Measurements from ENCODE around the gene PPP3CA.
"Not testable (repeated sequence)": the region's sequence is repeated elsewhere in the genome, so short reads cannot be mapped to it uniquely, and the experiment has no call there.

PPP3CA gene

DNA sequence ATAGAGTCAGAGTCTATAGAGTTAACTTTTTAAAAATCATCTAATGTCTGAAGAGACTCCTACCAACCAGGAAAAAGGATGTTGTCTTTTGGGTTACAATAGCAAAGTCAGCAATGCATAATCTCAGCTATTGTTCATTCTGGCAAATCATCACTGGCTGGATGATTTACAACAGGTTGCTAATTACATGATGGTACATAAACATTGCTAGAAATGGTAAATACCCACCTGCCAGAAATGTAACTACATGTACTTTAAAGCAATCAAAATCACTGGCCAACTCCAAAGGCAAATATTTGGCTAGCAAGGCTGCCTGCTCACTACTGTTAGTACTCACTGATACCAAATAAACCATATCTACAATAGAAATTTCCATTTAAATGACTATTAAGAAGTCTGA lies 91.1 kb downstream of the PPP3CA start:
- DNase-seq (ENCODE audit: low read depth in 2 of 2) = no peak

DNA sequence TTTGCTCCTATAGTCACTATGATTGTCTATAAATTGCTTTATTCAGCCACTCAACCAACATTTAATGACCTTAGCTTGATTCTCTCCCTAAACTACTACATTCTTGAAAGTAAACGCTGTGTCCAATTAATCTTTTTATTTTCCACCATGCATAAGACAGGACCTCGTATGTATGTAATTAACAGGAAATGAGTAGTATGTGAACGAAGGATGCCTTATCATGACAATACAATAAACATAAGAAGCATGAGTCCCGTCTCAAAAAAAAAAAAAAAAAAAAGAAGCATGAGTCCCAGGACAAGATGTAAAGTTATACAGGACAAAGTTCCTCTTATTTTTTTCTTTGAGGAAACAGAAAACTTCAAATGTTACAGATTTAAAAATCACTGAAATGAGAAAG lies 92.5 kb downstream of the PPP3CA start:
- DNase-seq (ENCODE audit: low read depth in 2 of 2) = no peak

DNA sequence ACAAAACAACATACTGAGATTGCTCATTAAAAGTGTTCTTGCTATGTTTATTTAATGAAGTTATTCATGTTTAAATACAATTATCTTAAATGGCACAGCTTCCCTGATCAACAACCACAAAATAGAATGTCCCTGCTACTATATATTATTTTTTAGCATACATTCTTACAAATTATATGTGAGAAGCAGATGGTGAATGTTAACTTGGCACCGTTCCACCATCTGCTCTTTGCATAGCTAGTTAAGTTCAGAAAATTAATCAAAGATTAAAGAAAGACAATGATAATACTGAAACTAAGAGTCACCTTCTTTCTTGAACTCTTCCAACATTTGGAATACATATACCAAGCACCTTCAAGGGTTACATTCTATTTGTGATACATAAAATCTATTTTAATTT lies 94.2 kb downstream of the PPP3CA start:
- no peak for DNase-seq (ENCODE audit: low read depth in 2 of 2)

DNA sequence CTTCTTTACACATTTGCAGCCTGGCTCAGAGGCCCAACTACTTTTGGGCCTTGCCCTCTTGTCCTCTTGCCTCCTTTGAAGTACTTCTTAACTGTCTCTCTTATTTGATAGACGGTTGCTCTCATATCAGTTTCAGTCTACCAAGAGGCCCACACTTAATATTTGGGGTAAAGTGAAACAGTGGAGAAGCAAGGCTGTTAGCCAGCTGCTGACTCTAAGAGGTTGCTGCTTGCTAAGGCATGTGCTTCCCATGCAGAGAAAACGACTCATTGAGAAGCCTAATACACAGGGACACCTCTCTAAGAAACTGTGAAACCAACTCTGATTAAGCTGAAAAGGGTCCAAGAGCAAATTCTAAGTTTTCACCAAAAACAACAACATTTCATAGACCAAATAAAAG lies 94.6 kb downstream of the PPP3CA start:
- no peak for DNase-seq (ENCODE audit: low read depth in 2 of 2)

GRCh38 chr4:101251261-101251660 lies 96.1 kb downstream of the PPP3CA start:
- no peak for DNase-seq (ENCODE audit: low read depth in 2 of 2)

- no peak for DNase-seq (ENCODE audit: low read depth in 2 of 2)
Observed at GRCh38 chr4:101244349-101244748, 103.0 kb downstream of the PPP3CA start.

GRCh38 chr4:101242441-101242840 lies 104.9 kb downstream of the PPP3CA start:
- DNase-seq (ENCODE audit: low read depth in 2 of 2) = no peak

- no peak for DNase-seq (ENCODE audit: low read depth in 2 of 2)
Observed at GRCh38 chr4:101240099-101240498, 107.2 kb downstream of the PPP3CA start.

DNA sequence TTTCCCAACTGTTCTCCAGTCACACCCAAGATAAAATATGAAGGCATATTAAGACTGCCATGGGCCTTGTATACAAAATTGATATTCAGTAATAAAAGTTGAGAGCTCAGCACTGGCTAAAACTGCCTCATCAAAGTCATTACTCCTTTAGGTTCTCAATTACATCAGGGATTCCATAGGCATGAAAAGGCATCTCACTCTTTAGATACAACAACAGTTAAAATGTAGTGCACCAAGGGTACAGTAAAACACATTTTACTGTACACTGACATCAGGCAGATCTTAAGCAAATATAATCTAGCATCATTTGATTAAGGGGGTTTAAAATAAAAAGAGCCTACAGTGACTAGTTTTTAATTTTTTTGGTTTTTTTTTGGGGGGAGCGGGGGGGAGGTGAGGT lies 107.7 kb downstream of the PPP3CA start:
- no peak for DNase-seq (ENCODE audit: low read depth in 2 of 2)

DNA sequence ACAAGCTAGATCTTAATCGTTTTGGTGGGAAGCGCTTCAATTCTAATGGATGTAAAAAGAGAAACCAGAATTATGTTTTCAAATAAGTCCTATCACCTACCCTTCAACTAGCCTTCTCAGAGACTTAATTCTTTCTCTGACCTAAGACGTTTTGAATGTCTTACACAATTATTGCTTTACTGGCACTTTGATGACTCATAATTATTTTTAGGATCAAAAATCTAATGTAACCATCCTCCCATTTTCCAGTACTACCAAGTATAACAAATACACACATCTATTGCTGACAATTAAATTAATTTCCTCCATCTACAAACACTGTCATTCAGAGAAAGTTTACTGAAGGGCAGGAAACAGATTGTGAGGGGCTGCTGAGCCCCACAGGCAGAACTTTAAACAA lies 108.6 kb downstream of the PPP3CA start:
- no peak for DNase-seq (ENCODE audit: low read depth in 2 of 2)

GRCh38 chr4:101237773-101238172 lies 109.6 kb downstream of the PPP3CA start:
- no peak for DNase-seq (ENCODE audit: low read depth in 2 of 2)

- no peak for DNase-seq (ENCODE audit: low read depth in 2 of 2)
Observed at GRCh38 chr4:101236097-101236496, 111.2 kb downstream of the PPP3CA start.

DNA sequence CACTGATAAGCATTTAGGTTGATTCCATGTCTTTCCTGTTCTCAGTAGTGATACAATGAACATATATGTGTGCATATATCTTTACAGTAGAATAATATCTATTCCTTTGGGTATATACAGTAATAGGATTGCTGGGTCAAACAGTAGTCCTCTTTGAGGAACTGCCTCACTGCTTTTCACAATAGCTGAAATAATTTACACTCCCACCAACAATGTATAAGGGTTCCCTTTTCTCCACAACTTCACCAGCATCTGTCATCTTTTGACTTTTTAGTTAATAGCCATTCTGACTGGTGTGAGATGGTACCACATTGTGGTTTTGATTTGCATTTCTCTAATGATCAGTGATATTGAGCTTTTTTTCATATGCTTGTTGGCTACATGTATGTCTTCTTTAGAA lies 113.2 kb downstream of the PPP3CA start:
- not testable (repeated sequence) for DNase-seq (ENCODE audit: low read depth in 2 of 2)

DNA sequence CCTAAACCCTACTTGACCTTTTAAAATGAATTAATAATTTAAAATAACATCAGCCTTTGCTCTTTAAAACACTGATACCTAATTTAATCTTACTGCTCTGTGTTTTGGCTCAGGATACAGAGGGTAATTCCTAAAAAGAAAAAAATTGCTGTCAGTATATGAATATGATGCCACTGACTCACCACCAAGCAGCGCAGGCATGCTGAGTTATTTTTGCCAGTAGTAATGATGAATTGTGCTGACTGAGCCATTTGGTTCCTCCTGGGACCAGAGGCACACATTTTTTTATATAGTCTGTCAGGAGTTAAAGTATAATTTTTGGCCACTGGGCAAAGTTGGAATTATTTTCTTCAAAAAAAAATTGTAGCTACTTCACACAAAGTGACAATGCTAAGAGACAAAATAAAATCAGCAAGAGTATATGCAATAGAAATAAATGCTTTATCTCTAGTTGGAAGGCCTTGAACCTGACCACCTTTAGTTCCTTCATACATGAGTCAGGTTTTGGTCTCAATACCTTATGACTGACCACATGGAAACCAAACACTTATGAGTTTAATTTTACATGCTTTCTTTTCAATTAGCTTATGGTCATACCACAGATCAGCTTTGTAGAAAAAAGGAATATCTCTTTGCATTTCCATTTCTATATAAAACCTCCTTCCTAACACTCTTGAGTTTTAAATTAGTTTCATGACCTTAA lies 115.1 kb downstream of the PPP3CA start:
- DNase-seq (ENCODE audit: low read depth in 2 of 2) = peak; percentile 57 to 58

- DNase-seq (ENCODE audit: low read depth in 2 of 2) = no peak
Observed at GRCh38 chr4:101230801-101231426, 116.4 kb downstream of the PPP3CA start.

DNA sequence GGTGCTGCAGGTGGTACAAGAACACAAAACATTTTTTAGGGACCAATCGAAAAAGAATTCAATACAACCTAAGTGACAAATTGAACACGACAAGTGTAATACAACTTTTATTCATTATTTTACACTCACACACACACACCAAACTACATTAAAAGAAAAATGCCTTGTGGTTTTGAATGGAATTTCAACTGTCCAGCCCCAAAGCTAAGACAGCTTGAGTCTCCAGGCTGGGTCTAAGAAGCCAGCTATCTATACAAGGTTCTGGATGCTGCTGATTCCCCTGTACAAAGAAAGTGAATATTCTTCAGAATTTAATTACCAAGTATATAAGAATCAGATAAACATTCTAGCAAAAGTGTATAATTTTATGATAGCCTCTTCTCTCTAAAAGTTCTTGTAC lies 118.2 kb downstream of the PPP3CA start:
- DNase-seq (ENCODE audit: low read depth in 2 of 2) = peak in 1 of 2 experiments; percentile 46

- no peak for DNase-seq (ENCODE audit: low read depth in 2 of 2)
Observed at GRCh38 chr4:101227715-101228114, 119.6 kb downstream of the PPP3CA start.

DNA sequence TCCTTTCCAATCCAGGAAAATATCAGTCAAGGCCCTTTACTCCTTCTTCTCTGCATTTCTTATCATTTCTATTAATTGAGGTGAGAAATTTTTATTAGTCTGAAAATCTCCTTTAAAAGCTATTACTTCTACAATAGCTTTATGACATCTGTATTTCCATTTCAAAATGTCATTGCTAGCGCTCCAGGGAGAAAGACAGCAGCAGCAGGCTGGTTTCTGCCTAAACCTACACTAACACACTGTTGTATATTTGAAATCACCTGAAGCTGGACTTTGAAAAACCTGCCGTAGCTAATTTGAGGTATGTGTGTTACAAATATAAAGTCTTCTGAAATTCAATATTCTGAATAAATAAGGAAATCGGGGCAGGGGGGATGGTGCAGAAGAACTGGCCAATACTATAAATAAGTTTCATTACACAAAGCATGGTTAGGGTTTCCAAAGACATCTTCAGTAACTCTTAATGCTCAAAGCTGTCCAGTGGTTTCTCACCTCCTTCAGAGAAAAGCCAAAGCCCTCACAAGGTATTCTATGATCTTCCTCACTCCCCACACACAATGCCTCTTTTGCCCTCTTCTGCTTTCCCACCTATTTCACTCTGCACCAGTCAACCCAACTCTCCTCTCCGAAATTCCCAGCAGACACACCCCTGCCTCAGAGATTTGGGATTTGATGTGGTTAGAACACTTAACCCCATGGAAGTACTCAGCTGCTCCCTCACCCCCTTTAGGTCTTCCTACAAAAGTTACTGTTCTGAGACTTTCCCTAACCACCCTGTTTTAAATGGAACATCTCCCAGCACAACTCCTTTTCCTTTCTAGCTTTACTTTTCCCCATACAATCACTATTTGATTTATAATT lies 122.7 kb downstream of the PPP3CA start:
- DNase-seq (ENCODE audit: low read depth in 2 of 2) = no peak

DNA sequence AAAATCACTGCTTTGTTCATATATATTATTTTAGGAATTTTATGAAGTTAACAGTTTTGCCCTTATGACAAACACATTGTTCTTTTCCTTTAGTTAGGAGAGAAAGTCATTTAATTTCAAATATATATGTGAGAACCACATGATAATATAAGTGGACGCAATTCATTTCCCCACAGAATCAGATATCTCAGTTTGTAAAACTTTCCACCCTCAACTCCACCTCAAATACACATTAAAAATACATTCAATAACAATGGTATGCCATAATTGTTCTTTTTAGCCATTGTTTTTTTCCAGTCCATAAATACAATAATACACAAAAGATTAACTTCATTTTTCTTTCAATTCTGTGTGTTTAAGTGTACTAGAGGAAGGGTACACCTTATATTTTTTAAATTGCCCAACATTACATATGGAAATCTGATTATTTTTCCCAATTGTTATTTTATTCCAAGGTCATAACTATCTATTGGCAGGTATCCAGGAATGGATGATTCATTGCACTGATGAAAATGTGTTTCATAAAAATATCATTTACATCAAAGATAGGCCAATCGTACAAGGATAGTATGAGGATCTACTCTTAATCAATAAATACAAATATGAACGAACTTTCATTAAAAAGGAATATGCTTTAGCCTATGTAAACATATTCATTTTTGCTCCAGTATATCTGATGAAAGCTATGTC lies 125.0 kb downstream of the PPP3CA start:
- DNase-seq (ENCODE audit: low read depth in 2 of 2) = no peak

DNA sequence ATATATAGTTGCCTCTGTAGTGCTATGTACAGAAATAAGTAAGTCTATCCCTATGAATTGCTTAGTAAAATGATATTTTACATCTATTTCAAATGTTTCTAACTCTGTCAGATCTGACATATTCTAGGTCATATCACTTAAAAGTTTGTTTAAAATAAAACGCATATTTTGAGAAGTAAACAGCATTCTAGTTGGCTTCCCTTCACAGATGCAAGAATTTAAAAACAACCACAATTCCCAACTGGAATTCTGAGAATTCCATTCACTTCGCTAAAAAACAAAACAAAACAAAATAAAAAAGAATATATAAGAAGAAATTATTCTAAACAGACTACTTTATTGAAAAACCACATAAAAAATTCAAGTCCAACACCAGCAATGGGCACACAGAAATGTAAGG lies 126.0 kb downstream of the PPP3CA start:
- no peak for DNase-seq (ENCODE audit: low read depth in 2 of 2)

GRCh38 chr4:101218894-101219293 lies 128.4 kb downstream of the PPP3CA start:
- DNase-seq (ENCODE audit: low read depth in 2 of 2) = no peak

- no peak for DNase-seq (ENCODE audit: low read depth in 2 of 2)
Observed at GRCh38 chr4:101218346-101218745, 129.0 kb downstream of the PPP3CA start.
